ENCODE measurements around the gene CACNB4. TPM values are rescaled to one million over a fixed set of nuclear protein-coding genes. Genes with fewer than 3 reads are reported as not detected.

Gene CACNB4
- total RNA-seq, 1 experiment from 2014 or later: 1.7 TPM

DNA sequence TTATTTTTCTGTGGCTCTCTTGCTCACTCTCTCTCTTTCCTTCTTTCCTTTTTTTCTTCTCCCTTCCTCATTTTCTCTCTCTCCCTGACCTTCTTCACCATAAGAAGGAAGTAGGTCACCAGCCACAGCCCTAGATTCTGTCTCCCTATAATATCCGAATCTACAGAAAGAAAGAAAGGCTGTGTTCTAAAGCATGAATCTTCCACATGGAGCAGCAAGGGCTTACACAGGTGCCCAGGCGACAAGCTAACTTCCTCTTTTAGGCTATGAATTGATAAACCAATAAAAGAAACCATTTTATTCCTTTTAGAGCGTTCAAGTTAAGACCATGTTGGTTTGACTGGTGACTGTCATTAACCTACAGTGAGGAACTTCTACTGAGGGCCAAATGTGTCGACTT, 49.3 kb downstream of the CACNB4 start:
- no peak overlapping the region for H3K27ac ChIP-seq (ENCODE audit: low read length)
- CTCF ChIA-PET: no interaction called here
- no peak for TF ChIP-seq CTCF (IDR thresholded peaks at IDR 0.05)
- TF ChIP-seq POLR2AphosphoS5 (IDR thresholded peaks at IDR 0.05; ENCODE audit: low read depth, low read length): no peak
- no peak for TF ChIP-seq TCF7L2 (IDR thresholded peaks at IDR 0.05; ENCODE audit: low read depth, low read length)
- TF ChIP-seq, protein P1, sequence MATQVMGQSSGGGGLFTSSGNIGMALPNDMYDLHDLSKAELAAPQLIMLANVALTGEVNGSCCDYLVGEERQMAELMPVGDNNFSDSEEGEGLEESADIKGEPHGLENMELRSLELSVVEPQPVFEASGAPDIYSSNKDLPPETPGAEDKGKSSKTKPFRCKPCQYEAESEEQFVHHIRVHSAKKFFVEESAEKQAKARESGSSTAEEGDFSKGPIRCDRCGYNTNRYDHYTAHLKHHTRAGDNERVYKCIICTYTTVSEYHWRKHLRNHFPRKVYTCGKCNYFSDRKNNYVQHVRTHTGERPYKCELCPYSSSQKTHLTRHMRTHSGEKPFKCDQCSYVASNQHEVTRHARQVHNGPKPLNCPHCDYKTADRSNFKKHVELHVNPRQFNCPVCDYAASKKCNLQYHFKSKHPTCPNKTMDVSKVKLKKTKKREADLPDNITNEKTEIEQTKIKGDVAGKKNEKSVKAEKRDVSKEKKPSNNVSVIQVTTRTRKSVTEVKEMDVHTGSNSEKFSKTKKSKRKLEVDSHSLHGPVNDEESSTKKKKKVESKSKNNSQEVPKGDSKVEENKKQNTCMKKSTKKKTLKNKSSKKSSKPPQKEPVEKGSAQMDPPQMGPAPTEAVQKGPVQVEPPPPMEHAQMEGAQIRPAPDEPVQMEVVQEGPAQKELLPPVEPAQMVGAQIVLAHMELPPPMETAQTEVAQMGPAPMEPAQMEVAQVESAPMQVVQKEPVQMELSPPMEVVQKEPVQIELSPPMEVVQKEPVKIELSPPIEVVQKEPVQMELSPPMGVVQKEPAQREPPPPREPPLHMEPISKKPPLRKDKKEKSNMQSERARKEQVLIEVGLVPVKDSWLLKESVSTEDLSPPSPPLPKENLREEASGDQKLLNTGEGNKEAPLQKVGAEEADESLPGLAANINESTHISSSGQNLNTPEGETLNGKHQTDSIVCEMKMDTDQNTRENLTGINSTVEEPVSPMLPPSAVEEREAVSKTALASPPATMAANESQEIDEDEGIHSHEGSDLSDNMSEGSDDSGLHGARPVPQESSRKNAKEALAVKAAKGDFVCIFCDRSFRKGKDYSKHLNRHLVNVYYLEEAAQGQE (IDR thresholded peaks at IDR 0.05; ENCODE audit: insufficient read depth in 1 of 2, low read depth in 2 of 2, low read length in 1 of 2): no peak
- no peak for TF ChIP-seq SIN3A (IDR thresholded peaks at IDR 0.05; ENCODE audit: borderline replicate concordance, insufficient read depth, low read depth, low read length)
- H3K4me1 ChIP-seq (ENCODE audit: control insufficient read depth, insufficient read depth, low read length): no peaks in the 10 kb centered on the region
- no TSS peak for BruUV-seq (replicated peaks)
- ATAC-seq (no peak), DNase-seq (ENCODE audit: low read depth, low spot score) (no peak)
- H3K9me3 ChIP-seq (ENCODE audit: control insufficient read depth, insufficient read depth, low read depth, low read length): no peaks in the 10 kb centered on the region
- intact Hi-C loops (cut with micrococcal nuclease; ENCODE audit: unreplicated experiment): loop anchor here (10.0 kb wide), 1 partner anchor 275 kb away; no protein-coding TSS in a partner anchor
- H3K36me3 ChIP-seq (ENCODE audit: control insufficient read depth, insufficient read depth, low read length): no peaks in the 10 kb centered on the region
- no peak overlapping the region for H3K4me3 ChIP-seq (ENCODE audit: low read depth in 2 of 2, low read length in 2 of 2)
- H3K27me3 ChIP-seq (ENCODE audit: control insufficient read depth, insufficient read depth, low read length): no peaks in the 10 kb centered on the region
- in situ Hi-C loops (cut with HindIII; ENCODE audit: low pct_unique_long_range_greater_than_20kb, low sequenced_read_pairs): no loop called here
- POLR2A ChIA-PET: no interaction called here

GRCh38 chr2:152047824-152048471, 50.9 kb downstream of the CACNB4 start:
- Histone ChIP-seq H3K4me3 (ENCODE audit: low read depth in 2 of 2, low read length in 2 of 2) (no peak overlapping the region), H3K36me3 (ENCODE audit: control insufficient read depth, insufficient read depth, low read length) (no peaks in the 10 kb centered on the region), H3K9me3 (ENCODE audit: control insufficient read depth, insufficient read depth, low read depth, low read length) (no peaks in the 10 kb centered on the region), H3K27ac (ENCODE audit: low read length) (no peak overlapping the region), H3K27me3 (ENCODE audit: control insufficient read depth, insufficient read depth, low read length) (no peaks in the 10 kb centered on the region), H3K4me1 (ENCODE audit: control insufficient read depth, insufficient read depth, low read length) (no peaks in the 10 kb centered on the region)
- CTCF ChIA-PET: interaction anchor here (0.6 to 1.3 kb wide), 2 partner anchors 22 to 106 kb away, joined by 3 read pairs; no protein-coding TSS in a partner anchor
- intact Hi-C loops (cut with micrococcal nuclease; ENCODE audit: unreplicated experiment): loop anchor here (10.0 kb wide), 1 partner anchor 277 kb away; no protein-coding TSS in a partner anchor
- ATAC-seq (no peak), DNase-seq (ENCODE audit: low read depth, low spot score) (no peak)
- in situ Hi-C loops (cut with HindIII; ENCODE audit: low pct_unique_long_range_greater_than_20kb, low sequenced_read_pairs): no loop called here
- POLR2A ChIA-PET: no interaction called here
- TF ChIP-seq SIN3A (IDR thresholded peaks at IDR 0.05; ENCODE audit: borderline replicate concordance, insufficient read depth, low read depth, low read length): no peak
- TF ChIP-seq CTCF (IDR thresholded peaks at IDR 0.05): peak; percentile 71
- no TSS peak for BruUV-seq (replicated peaks)

All from Panc1 (cell line).